Measurements from ENCODE around the gene SPATA13. TPM values are rescaled to one million over a fixed set of nuclear protein-coding genes. Genes with fewer than 3 reads are reported as not detected.

Gene SPATA13
- total RNA-seq, 1 experiment from 2014 or later = 28.7 TPM

DNA sequence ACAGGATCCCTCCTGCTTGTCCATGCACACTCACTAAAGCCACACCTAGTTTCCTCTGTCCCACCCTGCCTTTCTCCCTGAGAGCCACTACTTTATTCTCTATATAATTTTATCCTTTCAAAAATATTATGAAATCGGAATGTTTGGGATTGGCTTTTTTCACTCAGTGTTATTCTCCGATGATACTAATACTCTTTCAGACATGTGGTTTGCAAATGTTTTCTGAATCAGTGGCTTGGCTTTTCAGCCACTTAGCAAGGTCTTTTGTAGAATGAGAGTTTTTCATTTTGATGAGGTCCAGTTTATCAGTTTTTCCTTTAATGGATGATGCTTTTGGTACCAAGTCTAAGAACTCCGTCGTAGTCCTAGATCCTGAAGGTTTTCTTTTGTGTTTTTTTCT, 11.6 kb downstream of the SPATA13 start:
- H3K4me3 ChIP-seq = no peak overlapping the region
- peaks cover 93% of the 10 kb centered on the region for H3K79me2 ChIP-seq (ENCODE audit: low read depth)
- no peaks in the 10 kb centered on the region for H3K9me3 ChIP-seq (ENCODE audit: insufficient read depth, low read depth)
- H3K4me1 ChIP-seq (replicated peaks; ENCODE audit: insufficient read depth) = no peaks in the 10 kb centered on the region
- no peak for DNase-seq
- H3K27me3 ChIP-seq (ENCODE audit: insufficient read depth, low read depth) = no peaks in the 10 kb centered on the region
- no peaks in the 10 kb centered on the region for H3K9me2 ChIP-seq (ENCODE audit: insufficient read depth)
- CTCF ChIA-PET = no interaction called here
- POLR2A ChIA-PET (ENCODE audit: unreplicated experiment) = no interaction called here
- H3F3A ChIP-seq (ENCODE audit: insufficient read depth, low read depth) = no peaks in the 10 kb centered on the region
- 0 out of 2 replicates have a peak, but pooled peaks cover under 1% of the 10 kb centered on the region for H3K36me3 ChIP-seq (ENCODE audit: low read depth)
- no peak for TF ChIP-seq EZH2 (IDR thresholded peaks at IDR 0.05; ENCODE audit: low read depth)
- TF ChIP-seq, protein P1, sequence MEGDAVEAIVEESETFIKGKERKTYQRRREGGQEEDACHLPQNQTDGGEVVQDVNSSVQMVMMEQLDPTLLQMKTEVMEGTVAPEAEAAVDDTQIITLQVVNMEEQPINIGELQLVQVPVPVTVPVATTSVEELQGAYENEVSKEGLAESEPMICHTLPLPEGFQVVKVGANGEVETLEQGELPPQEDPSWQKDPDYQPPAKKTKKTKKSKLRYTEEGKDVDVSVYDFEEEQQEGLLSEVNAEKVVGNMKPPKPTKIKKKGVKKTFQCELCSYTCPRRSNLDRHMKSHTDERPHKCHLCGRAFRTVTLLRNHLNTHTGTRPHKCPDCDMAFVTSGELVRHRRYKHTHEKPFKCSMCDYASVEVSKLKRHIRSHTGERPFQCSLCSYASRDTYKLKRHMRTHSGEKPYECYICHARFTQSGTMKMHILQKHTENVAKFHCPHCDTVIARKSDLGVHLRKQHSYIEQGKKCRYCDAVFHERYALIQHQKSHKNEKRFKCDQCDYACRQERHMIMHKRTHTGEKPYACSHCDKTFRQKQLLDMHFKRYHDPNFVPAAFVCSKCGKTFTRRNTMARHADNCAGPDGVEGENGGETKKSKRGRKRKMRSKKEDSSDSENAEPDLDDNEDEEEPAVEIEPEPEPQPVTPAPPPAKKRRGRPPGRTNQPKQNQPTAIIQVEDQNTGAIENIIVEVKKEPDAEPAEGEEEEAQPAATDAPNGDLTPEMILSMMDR (conservative IDR thresholded peaks at IDR 0.05) = no peak
- H2AFZ ChIP-seq = no peak overlapping the region
- intact Hi-C loops (cut with micrococcal nuclease; ENCODE audit: unreplicated experiment) = no loop called here
- H4K20me1 ChIP-seq (ENCODE audit: insufficient read depth) = peaks cover 5% of the 10 kb centered on the region
- BruUV-seq (replicated peaks) = no TSS peak
- no peak overlapping the region for H3K27ac ChIP-seq
- H3K4me2 ChIP-seq = no peak overlapping the region

DNA sequence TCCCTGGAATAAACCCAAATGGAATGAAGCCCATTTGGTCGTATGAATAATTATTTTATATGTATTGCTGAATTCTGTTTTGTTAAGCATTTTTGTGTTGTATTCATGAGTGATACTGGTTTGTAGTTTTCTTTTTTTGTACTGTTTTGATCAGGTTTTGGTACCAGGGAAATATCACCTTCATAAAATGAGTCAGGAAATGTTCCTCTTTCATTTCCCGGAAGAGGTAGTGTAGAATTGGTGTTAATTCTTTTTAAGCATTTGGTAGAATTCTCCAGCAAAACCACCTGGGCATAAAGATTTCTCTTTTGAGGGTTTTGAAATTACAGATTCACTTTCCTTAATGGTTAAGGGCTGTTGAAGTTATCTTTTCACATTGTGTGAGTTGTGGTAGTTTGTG, 13.3 kb downstream of the SPATA13 start:
- TF ChIP-seq, protein P1 (conservative IDR thresholded peaks at IDR 0.05) = no peak
- TF ChIP-seq EZH2 (IDR thresholded peaks at IDR 0.05; ENCODE audit: low read depth) = no peak
- H3K27me3 ChIP-seq (ENCODE audit: insufficient read depth, low read depth) = no peaks in the 10 kb centered on the region
- BruUV-seq (replicated peaks) = no TSS peak
- H3F3A ChIP-seq (ENCODE audit: insufficient read depth, low read depth) = no peaks in the 10 kb centered on the region
- no peak overlapping the region for H3K4me3 ChIP-seq
- DNase-seq = no peak
- no peak overlapping the region for H3K4me2 ChIP-seq
- peaks cover 3% of the 10 kb centered on the region; the same call in 1 of the 2 replicates for H4K20me1 ChIP-seq (ENCODE audit: insufficient read depth)
- ChIA-PET CTCF (no interaction called here), POLR2A (ENCODE audit: unreplicated experiment) (no interaction called here)
- no peak overlapping the region for H2AFZ ChIP-seq
- H3K79me2 ChIP-seq (ENCODE audit: low read depth) = peaks cover 97% of the 10 kb centered on the region
- H3K9me3 ChIP-seq (ENCODE audit: insufficient read depth, low read depth) = no peaks in the 10 kb centered on the region
- no peaks in the 10 kb centered on the region for H3K4me1 ChIP-seq (replicated peaks; ENCODE audit: insufficient read depth)
- H3K27ac ChIP-seq = no peak overlapping the region
- H3K9me2 ChIP-seq (ENCODE audit: insufficient read depth) = no peaks in the 10 kb centered on the region
- intact Hi-C loops (cut with micrococcal nuclease; ENCODE audit: unreplicated experiment) = no loop called here
- no peaks in the 10 kb centered on the region for H3K36me3 ChIP-seq (ENCODE audit: low read depth)

DNA sequence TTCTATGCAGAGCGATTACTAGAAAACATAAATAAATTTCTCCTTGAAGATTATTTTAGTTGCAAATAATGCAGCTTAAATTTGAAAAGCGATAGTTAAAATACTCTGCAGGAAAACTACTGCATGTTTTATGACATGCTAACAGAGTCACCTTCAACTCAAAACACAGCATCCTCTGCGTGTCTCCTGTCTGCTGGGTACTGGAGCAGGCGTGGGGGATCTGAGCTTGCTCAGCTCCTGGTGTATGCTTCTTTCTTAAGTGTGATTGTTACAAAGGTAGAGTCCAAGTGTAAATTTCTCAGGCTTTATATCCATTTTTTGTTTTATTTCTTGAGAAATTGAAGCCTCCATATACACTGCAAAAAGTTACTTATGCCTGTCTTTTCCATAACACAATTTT, 15.3 kb downstream of the SPATA13 start:
- no peak overlapping the region for H3K27ac ChIP-seq
- H3K36me3 ChIP-seq (ENCODE audit: low read depth) = 0 out of 2 replicates have a peak, but pooled peaks cover 5% of the 10 kb centered on the region
- H2AFZ ChIP-seq = no peak overlapping the region
- BruUV-seq (replicated peaks) = no TSS peak
- no peaks in the 10 kb centered on the region for H3K4me1 ChIP-seq (replicated peaks; ENCODE audit: insufficient read depth)
- no peak overlapping the region for H3K4me3 ChIP-seq
- 0 out of 2 replicates have a peak, but pooled peaks cover 8% of the 10 kb centered on the region for H4K20me1 ChIP-seq (ENCODE audit: insufficient read depth)
- ChIA-PET CTCF (no interaction called here), POLR2A (ENCODE audit: unreplicated experiment) (no interaction called here)
- H3K9me3 ChIP-seq (ENCODE audit: insufficient read depth, low read depth) = no peaks in the 10 kb centered on the region
- TF ChIP-seq EZH2 (IDR thresholded peaks at IDR 0.05; ENCODE audit: low read depth) = no peak
- TF ChIP-seq, protein P1 (conservative IDR thresholded peaks at IDR 0.05) = no peak
- H3F3A ChIP-seq (ENCODE audit: insufficient read depth, low read depth) = no peaks in the 10 kb centered on the region; the same call in 1 of the 2 replicates
- H3K79me2 ChIP-seq (ENCODE audit: low read depth) = peaks cover 99% of the 10 kb centered on the region
- intact Hi-C loops (cut with micrococcal nuclease; ENCODE audit: unreplicated experiment) = no loop called here
- no peaks in the 10 kb centered on the region for H3K9me2 ChIP-seq (ENCODE audit: insufficient read depth)
- H3K27me3 ChIP-seq (ENCODE audit: insufficient read depth, low read depth) = no peaks in the 10 kb centered on the region
- H3K4me2 ChIP-seq = no peak overlapping the region
- DNase-seq = no peak

Measured in PC-9 (cell line).